ENCODE measurements around the gene KRTAP5-5.

- no peak for TF ChIP-seq ZBTB33 (IDR thresholded peaks at IDR 0.05)
- TF ChIP-seq SP1 (IDR thresholded peaks at IDR 0.05): no peak
- no peak for TF ChIP-seq YY1 (IDR thresholded peaks at IDR 0.05)
- TF ChIP-seq CTCF (IDR thresholded peaks at IDR 0.05; ENCODE audit: low read depth, low read length, missing input control): no peak
- TF ChIP-seq ATF3 (IDR thresholded peaks at IDR 0.05): no peak
- TF ChIP-seq RXRA (IDR thresholded peaks at IDR 0.05): no peak
- TF ChIP-seq MAX (IDR thresholded peaks at IDR 0.05): no peak
- no peak for TF ChIP-seq TAF1 (conservative IDR thresholded peaks at IDR 0.05)
- TF ChIP-seq GABPA (IDR thresholded peaks at IDR 0.05 in 1 of 2, conservative IDR thresholded peaks at IDR 0.05 in 1 of 2): no peak
- TF ChIP-seq REST (IDR thresholded peaks at IDR 0.05): no peak
- no peak for TF ChIP-seq RAD21 (IDR thresholded peaks at IDR 0.05)
Observed at GRCh38 chr11:1581976-1582375, 47.6 kb upstream of the KRTAP5-5 start.
